Ectodermal cell (in vitro differentiated cells): ENCODE data around the gene LRRC17. TPM values are rescaled to one million over a fixed set of nuclear protein-coding genes. Genes with fewer than 3 reads are reported as not detected.

Experiments
- H3K27ac ChIP-seq: 2 replicates; pipeline ENCODE4 v1.7.0; 2013; ENCODE audit warnings: mild to moderate bottlenecking, low read depth, low read length; ENCODE audit not compliant: insufficient read depth, poor library complexity, severe bottlenecking
- H3K27me3 ChIP-seq: 2 replicates; pipeline ENCODE4 v1.7.0; 2013; ENCODE audit warnings: mild to moderate bottlenecking, low read length; ENCODE audit not compliant: insufficient read depth, control insufficient read depth, poor library complexity, severe bottlenecking
- H3K36me3 ChIP-seq: one replicate; pipeline ENCODE4 v1.7.0; 2013; ENCODE audit warnings: low read length; ENCODE audit not compliant: control insufficient read depth, insufficient read depth
- H3K4me1 ChIP-seq: one replicate; pipeline ENCODE4 v1.7.0; 2013; ENCODE audit warnings: low read length; ENCODE audit not compliant: control insufficient read depth, insufficient read depth
- H3K4me3 ChIP-seq: 2 replicates; pipeline ENCODE4 v1.7.0; 2013; ENCODE audit warnings: low read depth, low read length, control low read depth; ENCODE audit not compliant: insufficient read depth
- H3K9me3 ChIP-seq: 2 replicates; pipeline ENCODE4 v1.7.0; 2013; ENCODE audit warnings: mild to moderate bottlenecking, low read length, moderate library complexity; ENCODE audit not compliant: control insufficient read depth
- WGBS, 2 experiments: methylation state at CpG; one replicate each; pipeline ENCODE4 v1.1.7; 2013; ENCODE audit warnings: missing lambda C conversion rate in 2 of 2; 5-methylcytosine and 5-hydroxymethylcytosine counted together
- polyA plus RNA-seq, 4 experiments: library from polyadenylated mRNA; stranded (reverse); fragments of 50-300 nt; gene quantifications; one replicate each; pipeline ENCODE4 v1.2.3, GENCODE V29; 2013

LRRC17 gene
- polyA plus RNA-seq (2013, experiment 1 of 4) = 15.6 TPM
- polyA plus RNA-seq (2013, experiment 2 of 4) = 9.6 TPM
- polyA plus RNA-seq (2013, experiment 3 of 4) = 9.7 TPM
- polyA plus RNA-seq (2013, experiment 4 of 4) = 12.3 TPM

- no peaks in the 10 kb centered on the region for H3K27me3 ChIP-seq
- H3K27ac ChIP-seq = no peak within 1 kb of the TSS
- H3K9me3 ChIP-seq = no peaks in the 10 kb centered on the region
- H3K4me3 ChIP-seq = no peak within 1 kb of the TSS
- no peaks in the 10 kb centered on the region for H3K4me1 ChIP-seq
- WGBS, 2 experiments = 73 to 79% methylated on average over 6 of the region's 6 CpGs
- H3K36me3 ChIP-seq = no peaks in the 10 kb centered on the region
These were observed at the start of gene LRRC17 for GRCh38 chr7:102912742-102913141. Gene LRRC17 (plus strand): TSS chr7:102913000. CDS start chr7:102933914, 20,914 bp downstream.

DNA sequence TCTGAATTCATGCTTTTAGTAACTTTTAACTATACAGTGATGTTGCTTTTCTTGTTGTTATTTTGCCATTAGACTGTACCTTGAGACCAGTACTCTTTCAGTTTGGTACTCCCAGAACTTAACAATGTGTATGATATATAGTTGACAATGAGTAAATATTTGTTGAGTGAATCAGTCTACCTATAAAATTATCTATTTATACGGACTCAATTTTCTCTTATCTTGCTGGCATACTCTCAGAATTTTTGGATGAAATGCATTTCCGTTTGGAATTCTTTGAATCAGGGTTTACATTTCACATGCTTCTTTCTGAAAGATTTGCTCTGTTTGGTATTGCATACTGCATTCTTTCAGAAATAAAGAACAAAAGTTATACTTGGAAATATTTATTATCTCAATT, 47.8 kb upstream of the LRRC17 start:
- Histone ChIP-seq H3K9me3 (no peaks in the 10 kb centered on the region), H3K27me3 (no peaks in the 10 kb centered on the region), H3K4me3 (no peak overlapping the region), H3K36me3 (no peaks in the 10 kb centered on the region), H3K4me1 (no peaks in the 10 kb centered on the region), H3K27ac (no peak overlapping the region)
- WGBS, 2 experiments = 88 to 100% methylated on average over 2 of the region's 2 CpGs

- Histone ChIP-seq H3K36me3 (no peaks in the 10 kb centered on the region), H3K9me3 (no peaks in the 10 kb centered on the region), H3K27ac (no peak overlapping the region)
These were observed 46.1 kb upstream of the LRRC17 start for GRCh38 chr7:102866535-102867215.

DNA sequence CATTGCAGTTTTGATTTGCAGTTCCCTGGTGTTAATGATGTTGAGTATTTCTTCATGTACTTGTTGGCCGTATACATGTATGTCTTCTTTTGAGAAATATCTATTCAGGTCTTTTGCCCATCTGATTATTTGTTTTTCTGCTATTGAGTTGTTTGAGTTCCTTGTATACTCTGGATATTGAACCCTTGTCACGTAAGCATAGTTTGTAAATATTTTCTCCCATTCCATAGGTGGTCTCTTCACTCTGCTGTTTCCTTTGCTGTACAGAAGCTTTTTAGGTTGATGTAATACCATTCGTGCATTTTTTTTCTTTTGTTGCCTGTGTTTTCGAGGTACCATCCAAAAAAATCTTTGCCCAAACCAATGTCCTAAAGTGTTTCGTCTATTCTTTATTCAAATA, 43.6 kb upstream of the LRRC17 start:
- Histone ChIP-seq H3K36me3 (no peaks in the 10 kb centered on the region), H3K4me1 (no peaks in the 10 kb centered on the region), H3K27ac (no peak overlapping the region), H3K27me3 (no peaks in the 10 kb centered on the region), H3K4me3 (no peak overlapping the region), H3K9me3 (no peaks in the 10 kb centered on the region)
- 94 to 97% methylated on average over 5 of the region's 5 CpGs for WGBS, 2 experiments

More at GRCh38 chr7:102866535-102867215, 46.1 kb upstream of the LRRC17 start:
- WGBS, 2 experiments = 92 to 95% methylated on average over 3 of the region's 3 CpGs
- Histone ChIP-seq H3K27me3 (no peaks in the 10 kb centered on the region), H3K4me3 (no peak overlapping the region), H3K4me1 (no peaks in the 10 kb centered on the region)

GRCh38 chr7:102872460-102872859, 40.3 kb upstream of the LRRC17 start:
- 96% methylated on average over 2 of the region's 2 CpGs for WGBS, 2 experiments
- Histone ChIP-seq H3K4me3 (no peak overlapping the region), H3K36me3 (no peaks in the 10 kb centered on the region), H3K27me3 (no peaks in the 10 kb centered on the region), H3K27ac (no peak overlapping the region), H3K9me3 (no peaks in the 10 kb centered on the region), H3K4me1 (no peaks in the 10 kb centered on the region)

DNA sequence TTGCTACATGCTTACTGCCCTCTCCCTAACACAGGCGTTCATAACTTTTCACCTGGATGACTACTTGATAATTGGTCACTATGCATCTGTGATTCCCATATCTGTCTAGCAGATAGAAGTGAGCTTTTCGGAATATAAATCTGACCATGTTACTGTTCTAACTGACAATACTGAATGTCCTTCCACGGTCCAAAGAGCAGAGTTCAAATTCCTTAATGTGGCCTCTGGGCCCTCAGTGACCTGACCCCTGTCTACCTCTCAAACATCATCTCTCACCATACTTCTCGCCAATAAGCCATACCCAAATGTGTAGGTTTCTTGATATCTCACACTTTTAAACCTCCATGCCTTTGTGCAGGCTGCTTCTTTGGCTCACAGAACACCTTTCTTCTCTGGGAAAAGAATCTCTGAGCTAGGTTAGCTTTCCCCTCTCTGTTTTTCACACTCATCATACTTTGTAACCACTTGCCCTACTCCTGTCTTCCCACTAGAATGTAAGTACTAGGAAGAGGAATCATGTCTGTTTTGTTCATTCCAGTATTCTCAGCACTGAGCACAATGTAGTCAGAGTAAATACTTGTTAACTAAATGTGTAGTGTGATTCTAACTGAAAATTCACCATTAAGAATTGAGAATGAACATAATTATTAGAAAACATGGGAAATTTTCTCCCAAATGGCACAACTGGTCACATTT, 39.2 kb upstream of the LRRC17 start:
- H3K9me3 ChIP-seq = no peaks in the 10 kb centered on the region
- no peaks in the 10 kb centered on the region for H3K27me3 ChIP-seq
- 92 to 93% methylated on average over 4 of the region's 4 CpGs for whole genome bisulfite sequencing, 2 experiments
- no peaks in the 10 kb centered on the region for H3K4me1 ChIP-seq
- H3K4me3 ChIP-seq = no peak overlapping the region
- no peak overlapping the region for H3K27ac ChIP-seq
- no peaks in the 10 kb centered on the region for H3K36me3 ChIP-seq

DNA sequence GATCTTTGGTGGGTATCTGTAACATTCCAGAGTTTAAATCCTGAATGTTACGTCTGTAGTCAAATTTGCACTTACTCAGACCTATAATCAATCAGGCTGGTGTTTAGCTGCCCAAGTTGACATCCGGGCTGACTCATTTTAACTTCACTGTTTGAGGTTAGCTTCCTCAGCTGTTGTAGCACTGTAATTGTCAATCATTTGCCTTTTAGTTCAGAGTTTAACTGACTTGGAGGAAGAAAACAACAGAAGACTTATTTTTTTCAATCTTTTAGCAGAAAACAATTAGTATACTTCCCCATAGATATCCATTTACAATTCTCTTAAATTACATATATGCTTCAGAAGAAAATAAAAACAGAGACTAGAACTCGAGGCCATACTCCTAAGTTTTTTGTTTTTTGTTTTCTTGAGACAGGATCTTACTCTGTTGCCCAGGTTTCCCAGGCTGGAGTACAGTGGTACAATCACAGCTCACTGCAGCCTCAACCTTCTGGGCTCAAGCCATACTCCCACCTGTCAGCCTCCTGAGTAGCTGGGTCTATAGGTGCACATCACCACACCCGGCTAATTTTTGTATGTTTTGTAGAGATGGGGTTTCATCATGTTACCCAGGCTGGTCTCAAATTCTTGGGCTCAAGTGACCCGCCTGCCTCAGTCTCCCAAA, 38.5 kb upstream of the LRRC17 start:
- Histone ChIP-seq H3K27ac (no peak overlapping the region), H3K4me1 (no peaks in the 10 kb centered on the region), H3K36me3 (no peaks in the 10 kb centered on the region), H3K27me3 (no peaks in the 10 kb centered on the region), H3K9me3 (no peaks in the 10 kb centered on the region), H3K4me3 (no peak overlapping the region)
- 94 to 95% methylated on average over 5 of the region's 5 CpGs for WGBS, 2 experiments

- no peaks in the 10 kb centered on the region for H3K36me3 ChIP-seq
- no peak overlapping the region for H3K27ac ChIP-seq
- 92 to 94% methylated on average over 1 of the region's 1 CpG for WGBS, 2 experiments
- no peaks in the 10 kb centered on the region for H3K4me1 ChIP-seq
- no peaks in the 10 kb centered on the region for H3K9me3 ChIP-seq
- no peak overlapping the region for H3K4me3 ChIP-seq
- H3K27me3 ChIP-seq = no peaks in the 10 kb centered on the region
These were observed 37.8 kb upstream of the LRRC17 start for GRCh38 chr7:102874966-102875365.

- no peak overlapping the region for H3K4me3 ChIP-seq
- H3K36me3 ChIP-seq = no peaks in the 10 kb centered on the region
- no peak overlapping the region for H3K27ac ChIP-seq
- WGBS, 2 experiments = 88 to 91% methylated on average over 3 of the region's 3 CpGs
- no peaks in the 10 kb centered on the region for H3K9me3 ChIP-seq
- no peaks in the 10 kb centered on the region for H3K4me1 ChIP-seq
- H3K27me3 ChIP-seq = no peaks in the 10 kb centered on the region
These were observed 37.0 kb upstream of the LRRC17 start for GRCh38 chr7:102875700-102876295.
